CD4-positive, alpha-beta T cell treated with Interleukin-4 for 1 hour (primary cell): ENCODE results near the gene IGF2BP1.

ENCODE experiments used
- DNase-seq, 2 donors: peaks; one replicate each; pipeline ENCODE4 v3.0.0-alpha.2; 2020 to 2022

Gene IGF2BP1

GRCh38 chr17:49104511-49105074 lies 107.4 kb downstream of the IGF2BP1 start:
- DNase-seq, result no peak
